ENCODE results near the gene ARHGAP26.

Gene ARHGAP26

GRCh38 chr5:143177263-143177983 is 407.2 kb downstream of the ARHGAP26 start:
- DNase-seq = no peak

GRCh38 chr5:143179126-143179740 is 409.1 kb downstream of the ARHGAP26 start:
- no peak for DNase-seq

- DNase-seq = no peak
Observed at GRCh38 chr5:143180751-143181150, 410.6 kb downstream of the ARHGAP26 start.

GRCh38 chr5:143181173-143181572 is 411.0 kb downstream of the ARHGAP26 start:
- no peak for DNase-seq

GRCh38 chr5:143182106-143182505 is 411.9 kb downstream of the ARHGAP26 start:
- DNase-seq = no peak

- DNase-seq = peak; percentile 11
Observed at GRCh38 chr5:143182901-143183820, 413.0 kb downstream of the ARHGAP26 start.

GRCh38 chr5:143183989-143184388 is 413.8 kb downstream of the ARHGAP26 start:
- DNase-seq = no peak

GRCh38 chr5:143186623-143187022 is 416.4 kb downstream of the ARHGAP26 start:
- no peak for DNase-seq

GRCh38 chr5:143187495-143187894 is 417.3 kb downstream of the ARHGAP26 start:
- DNase-seq = no peak

- no peak for DNase-seq
Observed at GRCh38 chr5:143188083-143188482, 417.9 kb downstream of the ARHGAP26 start.

- DNase-seq = no peak
Observed at GRCh38 chr5:143188692-143189091, 418.5 kb downstream of the ARHGAP26 start.

- DNase-seq = no peak
Observed at GRCh38 chr5:143190260-143190810, 420.2 kb downstream of the ARHGAP26 start.

GRCh38 chr5:143191720-143192119 is 421.5 kb downstream of the ARHGAP26 start:
- no peak for DNase-seq

GRCh38 chr5:143192191-143192900 is 422.2 kb downstream of the ARHGAP26 start:
- no peak for DNase-seq

GRCh38 chr5:143194206-143194605 is 424.0 kb downstream of the ARHGAP26 start:
- no peak for DNase-seq

- DNase-seq = no peak
Observed at GRCh38 chr5:143194713-143195112, 424.5 kb downstream of the ARHGAP26 start.

- DNase-seq = no peak
Observed at GRCh38 chr5:143195491-143195890, 425.3 kb downstream of the ARHGAP26 start.

- no peak for DNase-seq
Observed at GRCh38 chr5:143196601-143197259, 426.6 kb downstream of the ARHGAP26 start.

GRCh38 chr5:143197260-143197656 is 427.1 kb downstream of the ARHGAP26 start:
- DNase-seq = no peak

- no peak for DNase-seq
Observed at GRCh38 chr5:143198332-143198731, 428.2 kb downstream of the ARHGAP26 start.

GRCh38 chr5:143199161-143199560 is 429.0 kb downstream of the ARHGAP26 start:
- DNase-seq = no peak

- no peak for DNase-seq
Observed at GRCh38 chr5:143199843-143200242, 429.7 kb downstream of the ARHGAP26 start.
